T-helper 2 cell treated with Interferon-gamma antibody and Interleukin-4, amounts not matched to agents 5 μg/mL and 100 μg/mL, for 36 hours (primary cell): ENCODE data around the gene UBTD2.

Source experiments
- DNase-seq: peaks from one replicate; pipeline ENCODE4 v3.0.0; 2021; ENCODE audit warnings: low spot score
- H3K27ac Mint-ChIP-seq: one replicate; pipeline ENCODE4 v1.8.0; 2021; ENCODE audit warnings: mild to moderate bottlenecking, mixed read lengths
- H3K27me3 Mint-ChIP-seq: one replicate; pipeline ENCODE4 v1.8.0; 2021; ENCODE audit warnings: low read depth, mixed read lengths
- H3K36me3 Mint-ChIP-seq: one replicate; pipeline ENCODE4 v1.8.0; 2021; ENCODE audit warnings: low read depth, mixed read lengths
- H3K4me1 Mint-ChIP-seq: one replicate; pipeline ENCODE4 v1.8.0; 2021; ENCODE audit warnings: low read depth, mixed read lengths
- H3K4me3 Mint-ChIP-seq: one replicate; pipeline ENCODE4 v1.8.0; 2022; ENCODE audit warnings: mild to moderate bottlenecking, moderate library complexity, mixed read lengths
- H3K9me3 Mint-ChIP-seq: one replicate; pipeline ENCODE4 v1.8.0; 2021; ENCODE audit warnings: mixed read lengths

UBTD2 gene

GRCh38 chr5:172172912-172173563 lies 110.5 kb downstream of the UBTD2 start:
- Mint-ChIP-seq H3K4me1 (peaks cover 79% of the 10 kb centered on the region), H3K27me3 (no peaks in the 10 kb centered on the region), H3K36me3 (peaks cover 81% of the 10 kb centered on the region), H3K27ac (peak overlapping the region; percentile 99), H3K9me3 (no peaks in the 10 kb centered on the region), H3K4me3 (peak overlapping the region; percentile 95)
- DNase-seq, result no peak

GRCh38 chr5:172171118-172171517 lies 112.4 kb downstream of the UBTD2 start:
- H3K27ac Mint-ChIP-seq, result no peak overlapping the region
- peaks cover 74% of the 10 kb centered on the region for H3K4me1 Mint-ChIP-seq
- no peak for DNase-seq
- H3K9me3 Mint-ChIP-seq, result no peaks in the 10 kb centered on the region
- H3K36me3 Mint-ChIP-seq, result peaks cover 73% of the 10 kb centered on the region
- no peak overlapping the region for H3K4me3 Mint-ChIP-seq
- H3K27me3 Mint-ChIP-seq, result no peaks in the 10 kb centered on the region

GRCh38 chr5:172170251-172170701 lies 113.3 kb downstream of the UBTD2 start:
- peak overlapping the region; percentile 51 for H3K27ac Mint-ChIP-seq
- peaks cover 66% of the 10 kb centered on the region for H3K4me1 Mint-ChIP-seq
- H3K27me3 Mint-ChIP-seq, result no peaks in the 10 kb centered on the region
- peaks cover 66% of the 10 kb centered on the region for H3K36me3 Mint-ChIP-seq
- no peak for DNase-seq
- peak overlapping the region; percentile 36 for H3K4me3 Mint-ChIP-seq
- H3K9me3 Mint-ChIP-seq, result no peaks in the 10 kb centered on the region

- DNase-seq, result no peak
- peak overlapping the region; percentile 23 for H3K27ac Mint-ChIP-seq
- peaks cover 56% of the 10 kb centered on the region for H3K36me3 Mint-ChIP-seq
- H3K27me3 Mint-ChIP-seq, result no peaks in the 10 kb centered on the region
- no peaks in the 10 kb centered on the region for H3K9me3 Mint-ChIP-seq
- no peak overlapping the region for H3K4me3 Mint-ChIP-seq
- H3K4me1 Mint-ChIP-seq, result peaks cover 57% of the 10 kb centered on the region
Observed at GRCh38 chr5:172169216-172169615, 114.3 kb downstream of the UBTD2 start.

- no peak for DNase-seq
- Mint-ChIP-seq H3K9me3 (no peaks in the 10 kb centered on the region), H3K4me3 (no peak overlapping the region), H3K4me1 (peaks cover 49% of the 10 kb centered on the region), H3K27ac (peak overlapping the region; percentile 7), H3K36me3 (peaks cover 49% of the 10 kb centered on the region), H3K27me3 (no peaks in the 10 kb centered on the region)
Observed at GRCh38 chr5:172168311-172168710, 115.3 kb downstream of the UBTD2 start.

GRCh38 chr5:172167895-172168294 lies 115.7 kb downstream of the UBTD2 start:
- no peak for DNase-seq
- Mint-ChIP-seq H3K4me1 (peaks cover 44% of the 10 kb centered on the region), H3K36me3 (peaks cover 45% of the 10 kb centered on the region), H3K4me3 (no peak overlapping the region), H3K27me3 (no peaks in the 10 kb centered on the region), H3K27ac (no peak overlapping the region), H3K9me3 (no peaks in the 10 kb centered on the region)

- Mint-ChIP-seq H3K36me3 (peaks cover 43% of the 10 kb centered on the region), H3K4me1 (peaks cover 39% of the 10 kb centered on the region), H3K4me3 (no peak overlapping the region), H3K27me3 (no peaks in the 10 kb centered on the region), H3K27ac (peak overlapping the region; percentile 3), H3K9me3 (no peaks in the 10 kb centered on the region)
- no peak for DNase-seq
Observed at GRCh38 chr5:172166030-172166826, 117.3 kb downstream of the UBTD2 start.

GRCh38 chr5:172165465-172165864 lies 118.1 kb downstream of the UBTD2 start:
- Mint-ChIP-seq H3K27ac (no peak overlapping the region), H3K4me1 (peaks cover 38% of the 10 kb centered on the region), H3K27me3 (no peaks in the 10 kb centered on the region), H3K4me3 (no peak overlapping the region), H3K36me3 (peaks cover 41% of the 10 kb centered on the region), H3K9me3 (no peaks in the 10 kb centered on the region)
- DNase-seq, result no peak

- DNase-seq, result no peak
- Mint-ChIP-seq H3K27me3 (no peaks in the 10 kb centered on the region), H3K36me3 (peaks cover 35% of the 10 kb centered on the region), H3K4me3 (no peak overlapping the region), H3K9me3 (no peaks in the 10 kb centered on the region), H3K4me1 (peaks cover 33% of the 10 kb centered on the region), H3K27ac (no peak overlapping the region)
Observed at GRCh38 chr5:172164769-172165212, 118.8 kb downstream of the UBTD2 start.

- no peaks in the 10 kb centered on the region for H3K9me3 Mint-ChIP-seq
- H3K27ac Mint-ChIP-seq, result no peak overlapping the region
- H3K4me1 Mint-ChIP-seq, result peaks cover 30% of the 10 kb centered on the region
- peaks cover 31% of the 10 kb centered on the region for H3K36me3 Mint-ChIP-seq
- H3K4me3 Mint-ChIP-seq, result no peak overlapping the region
- no peak for DNase-seq
- H3K27me3 Mint-ChIP-seq, result no peaks in the 10 kb centered on the region
Observed at GRCh38 chr5:172163346-172163745, 120.2 kb downstream of the UBTD2 start.

- Mint-ChIP-seq H3K4me3 (no peak overlapping the region), H3K9me3 (no peaks in the 10 kb centered on the region), H3K27ac (no peak overlapping the region), H3K4me1 (peaks cover 29% of the 10 kb centered on the region), H3K27me3 (no peaks in the 10 kb centered on the region), H3K36me3 (peaks cover 30% of the 10 kb centered on the region)
- no peak for DNase-seq
Observed at GRCh38 chr5:172162987-172163343, 120.6 kb downstream of the UBTD2 start.

GRCh38 chr5:172162323-172162986 lies 121.1 kb downstream of the UBTD2 start:
- peaks cover 26% of the 10 kb centered on the region for H3K4me1 Mint-ChIP-seq
- DNase-seq, result no peak
- peak overlapping the region; percentile 26 for H3K27ac Mint-ChIP-seq
- peaks cover 34% of the 10 kb centered on the region for H3K36me3 Mint-ChIP-seq
- H3K4me3 Mint-ChIP-seq, result no peak overlapping the region
- H3K27me3 Mint-ChIP-seq, result no peaks in the 10 kb centered on the region
- H3K9me3 Mint-ChIP-seq, result no peaks in the 10 kb centered on the region

GRCh38 chr5:172160506-172160905 lies 123.1 kb downstream of the UBTD2 start:
- Mint-ChIP-seq H3K27ac (peak overlapping the region; percentile 47), H3K9me3 (no peaks in the 10 kb centered on the region), H3K4me1 (peaks cover 27% of the 10 kb centered on the region), H3K4me3 (no peak overlapping the region), H3K36me3 (peaks cover 41% of the 10 kb centered on the region), H3K27me3 (no peaks in the 10 kb centered on the region)
- DNase-seq, result no peak
